Motor neuron (in vitro differentiated cells): ENCODE results near the gene TEX19. TPM values are rescaled to one million over a fixed set of nuclear protein-coding genes. Genes with fewer than 3 reads are reported as not detected.

ENCODE experiments used
- ATAC-seq, 8 experiments: fragments of 200-7000 bp; cut with Tn5 transposase; replicated peaks in 6 of 8; 2 replicates each; pipeline ENCODE4 v1.8.0; 2021; ENCODE audit warnings: mild to moderate bottlenecking in 8 of 8, moderate library complexity in 8 of 8
- H3K27ac ChIP-seq, 2 donors: fragments of 250-450 bp; sonication (Bioruptor Pico); 2 replicates each; pipeline ENCODE4 v1.9.0; 2021; ENCODE audit warnings: antibody characterized with exemption in 2 of 2, mild to moderate bottlenecking in 2 of 2, moderate library complexity in 1 of 2
- H3K4me1 ChIP-seq, 2 donors: fragments of 250-450 bp; sonication (Bioruptor Pico); replicated peaks in 1 of 2; 2 replicates each; pipeline ENCODE4 v1.6.1; 2021; ENCODE audit warnings: antibody characterized with exemption in 2 of 2, mild to moderate bottlenecking in 2 of 2, moderate library complexity in 1 of 2
- H3K4me3 ChIP-seq, 5 donors: fragments of 250-450 bp; sonication (Bioruptor Pico); 2 replicates each; pipeline ENCODE4 v1.9.0; 2021; ENCODE audit warnings: antibody characterized with exemption in 5 of 5, mild to moderate bottlenecking in 5 of 5, moderate library complexity in 4 of 5
- WGBS, 10 experiments: fragments of 450-650 bp; shearing (Covaris generic); methylation state at CpG; one replicate each; pipeline ENCODE4 v1.0.0; 2022; 5-methylcytosine and 5-hydroxymethylcytosine counted together
- in situ Hi-C, 9 experiments: fragments of 400-800 bp; cut with MboI; loops; one replicate each; pipeline ENCODE4 v1.15.0; 2021; ENCODE audit warnings: low sequenced_read_pairs in 9 of 9, low pct_unique_long_range_greater_than_20kb in 2 of 9; ENCODE audit not compliant: unreplicated experiment in 9 of 9
- total RNA-seq, 8 experiments: library from RNA; unstranded; fragments of 300-600 nt; gene quantifications; 2 replicates each; pipeline versions ENCODE4 v1.2.3 to v1.2.4, GENCODE V29; 2022

Gene TEX19, protein sequence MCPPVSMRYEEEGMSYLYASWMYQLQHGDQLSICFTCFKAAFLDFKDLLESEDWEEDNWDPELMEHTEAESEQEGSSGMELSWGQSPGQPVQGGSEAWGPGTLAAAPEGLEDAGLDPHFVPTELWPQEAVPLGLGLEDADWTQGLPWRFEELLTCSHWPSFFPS
- under 1 TPM in 5 of 8 experiments, not detected in 3; 0.14 to 0.63 (median 0.25) TPM for total RNA-seq

DNA sequence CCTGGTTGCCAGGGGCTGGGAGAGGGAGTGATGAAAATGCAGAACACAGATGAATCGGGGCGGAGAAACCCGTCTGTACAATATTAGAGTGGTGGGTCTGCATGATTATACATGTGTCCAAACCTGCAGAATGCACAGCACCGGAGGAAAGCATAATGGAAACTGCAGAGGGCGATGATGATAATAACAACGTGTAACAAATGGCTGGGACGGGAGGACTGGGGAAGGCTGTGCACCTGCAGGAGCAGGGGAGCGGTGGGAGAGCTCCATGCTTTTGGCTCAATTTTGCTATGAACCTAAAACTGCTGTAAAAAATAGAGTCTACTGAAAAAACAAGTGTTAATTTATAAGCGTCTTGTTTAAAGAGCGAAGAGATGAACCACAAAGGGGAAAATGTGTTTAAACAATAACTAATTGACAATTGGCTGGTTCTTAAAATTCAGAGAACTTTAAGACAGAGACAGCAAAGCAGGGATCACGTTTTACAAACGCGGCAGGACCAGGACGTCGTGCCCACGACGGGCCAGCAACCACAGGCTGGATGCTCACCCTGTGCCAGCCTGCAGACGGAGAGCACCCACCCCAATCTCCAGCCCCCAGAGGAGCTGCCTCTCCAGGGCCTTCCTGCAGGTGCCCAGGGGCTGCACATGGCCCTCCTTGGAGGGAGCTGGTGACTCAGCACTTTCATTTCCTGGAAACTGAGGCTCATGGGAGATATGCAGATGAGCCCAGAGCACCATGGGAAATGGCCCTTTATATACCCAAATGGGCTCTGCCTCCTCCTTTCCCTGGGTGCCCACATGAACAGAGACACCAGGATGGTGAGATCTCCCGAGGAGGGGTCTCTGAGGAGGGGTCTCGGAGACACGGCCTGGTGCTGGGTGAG is at the start of gene TEX19:
Gene TEX19 (plus strand): TSS at position 783 of the 886 bp plus-strand sequence. CDS start 2,904 bp downstream, outside the sequence.
- Histone ChIP-seq H3K4me1 (peaks cover 10 to 13% of the 10 kb centered on the region in 2 donors), H3K4me3 (no peak within 1 kb of the TSS), H3K27ac (no peak within 1 kb of the TSS)
- in situ Hi-C loops, result loop anchor here in 2 of 9 experiments (10.0 kb wide), 2 partner anchors 46 to 56 kb away; partner anchors contain the start of genes HEXD (in 1 of the 2) and OGFOD3 (in 1 of the 2)
- peak in 6 of 8 experiments; percentile 51 to 90 (median 62) for ATAC-seq
- 42 to 82% (median 69%) methylated on average over 3 to 17 of the region's 21 CpGs for WGBS, 10 experiments

DNA sequence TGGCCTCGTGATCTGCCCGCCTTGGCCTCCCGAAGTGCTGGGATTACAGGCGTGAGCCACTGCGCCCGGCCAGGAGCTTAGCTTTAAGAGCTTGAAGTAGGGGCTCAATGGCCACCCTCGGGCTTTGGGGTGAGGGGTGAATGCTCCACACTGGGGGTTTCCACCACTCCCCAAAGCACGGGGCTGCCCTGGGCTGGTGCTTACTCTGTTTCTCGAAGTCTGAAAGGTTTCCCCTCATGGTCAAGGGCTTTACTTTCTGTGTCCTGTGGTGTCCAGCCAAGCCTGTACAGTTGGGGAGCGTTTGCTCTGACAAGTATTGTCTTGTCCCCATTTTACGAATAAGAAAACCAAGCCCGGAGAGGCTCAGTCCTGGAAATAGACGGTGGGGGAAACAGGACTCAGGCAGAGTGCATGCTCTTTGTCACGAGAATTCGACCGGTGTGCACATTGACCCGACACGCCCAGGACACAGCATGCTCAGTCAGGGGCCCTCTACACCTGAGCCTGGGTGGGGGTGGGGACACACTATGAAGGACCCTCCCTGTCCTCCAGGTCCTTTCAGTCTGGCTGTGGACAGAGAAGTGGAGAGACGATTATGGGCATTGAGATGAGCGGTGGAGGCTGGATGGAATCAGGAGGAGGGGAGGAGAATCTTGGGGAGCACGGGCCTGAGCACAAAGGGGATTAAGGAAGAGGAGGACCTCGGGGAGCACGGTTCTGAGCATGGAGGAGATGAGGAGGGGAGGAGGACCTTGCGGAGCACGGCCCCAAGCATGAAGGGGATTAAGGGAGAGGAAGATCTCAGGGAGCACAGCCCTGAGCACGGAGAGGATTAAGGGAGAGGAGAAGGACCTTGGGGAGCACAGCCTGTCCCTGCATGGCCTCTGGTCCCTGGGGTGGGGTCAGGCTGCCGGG is 49.1 kb upstream of the TEX19 start:
- in situ Hi-C loops, result no loop called here
- no peak overlapping the region for H3K4me3 ChIP-seq
- no peak for ATAC-seq
- peaks cover 12 to 17% of the 10 kb centered on the region in 2 donors for H3K4me1 ChIP-seq
- WGBS, 10 experiments, result 53 to 80% (median 72%) methylated on average over 5 to 15 of the region's 27 CpGs; no CpG with 5 or more reads in 3 of the 10 experiments
- no peak overlapping the region for H3K27ac ChIP-seq

DNA sequence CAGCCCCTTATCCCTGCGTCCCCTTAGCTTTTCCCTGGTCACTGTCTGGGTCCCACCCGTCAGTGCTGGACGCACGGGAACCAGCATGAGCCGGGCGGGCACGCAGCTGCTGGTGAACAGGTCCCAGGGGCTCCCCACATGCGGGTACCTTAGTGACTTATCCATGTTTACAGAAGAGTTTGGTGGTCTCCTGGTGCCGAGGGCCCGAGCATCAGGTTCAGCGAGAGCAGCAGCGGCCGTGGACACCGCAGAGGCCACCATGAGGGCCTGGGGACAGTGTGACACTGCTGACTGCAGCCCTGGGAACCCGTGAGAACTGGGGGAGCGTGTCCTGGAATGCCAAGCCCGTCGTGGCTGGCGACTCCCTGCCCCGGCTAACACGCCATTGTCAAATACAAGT is 48.2 kb upstream of the TEX19 start:
- 60 to 100% (median 80%) methylated on average over 1 to 21 of the region's 21 CpGs; no CpG with 5 or more reads in 3 of the 10 experiments for WGBS, 10 experiments
- in situ Hi-C loops, result no loop called here
- peaks cover 14 to 15% of the 10 kb centered on the region in 2 donors for H3K4me1 ChIP-seq
- ATAC-seq, result no peak
- H3K27ac ChIP-seq, result no peak overlapping the region
- no peak overlapping the region for H3K4me3 ChIP-seq

DNA sequence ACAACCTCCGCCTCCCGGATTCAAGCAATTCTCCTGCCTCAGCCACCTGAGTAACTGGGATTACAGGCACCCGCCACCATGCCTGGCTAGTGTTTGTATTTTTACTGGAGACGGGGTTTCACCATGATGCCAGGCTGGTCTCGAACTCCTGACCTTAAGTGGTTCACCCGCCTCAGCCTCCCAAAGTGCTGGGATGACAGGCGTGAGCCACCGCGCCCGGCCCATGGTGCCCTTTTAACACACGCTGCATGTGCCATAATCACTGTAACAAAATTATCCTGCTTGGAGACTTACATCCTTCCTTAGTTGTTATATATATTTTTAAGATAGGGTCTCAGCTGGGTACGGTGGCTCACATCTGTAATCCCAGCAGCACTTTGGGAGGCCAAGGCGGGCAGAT is 47.1 kb upstream of the TEX19 start:
- in situ Hi-C loops, result no loop called here
- ATAC-seq, result no peak
- 20 to 100% (median 85%) methylated on average over 1 to 10 of the region's 13 CpGs; no CpG with 5 or more reads in 4 of the 10 experiments for WGBS, 10 experiments
- Histone ChIP-seq H3K4me3 (no peak overlapping the region), H3K4me1 (peaks cover 25% of the 10 kb centered on the region in 2 donors), H3K27ac (no peak overlapping the region)

DNA sequence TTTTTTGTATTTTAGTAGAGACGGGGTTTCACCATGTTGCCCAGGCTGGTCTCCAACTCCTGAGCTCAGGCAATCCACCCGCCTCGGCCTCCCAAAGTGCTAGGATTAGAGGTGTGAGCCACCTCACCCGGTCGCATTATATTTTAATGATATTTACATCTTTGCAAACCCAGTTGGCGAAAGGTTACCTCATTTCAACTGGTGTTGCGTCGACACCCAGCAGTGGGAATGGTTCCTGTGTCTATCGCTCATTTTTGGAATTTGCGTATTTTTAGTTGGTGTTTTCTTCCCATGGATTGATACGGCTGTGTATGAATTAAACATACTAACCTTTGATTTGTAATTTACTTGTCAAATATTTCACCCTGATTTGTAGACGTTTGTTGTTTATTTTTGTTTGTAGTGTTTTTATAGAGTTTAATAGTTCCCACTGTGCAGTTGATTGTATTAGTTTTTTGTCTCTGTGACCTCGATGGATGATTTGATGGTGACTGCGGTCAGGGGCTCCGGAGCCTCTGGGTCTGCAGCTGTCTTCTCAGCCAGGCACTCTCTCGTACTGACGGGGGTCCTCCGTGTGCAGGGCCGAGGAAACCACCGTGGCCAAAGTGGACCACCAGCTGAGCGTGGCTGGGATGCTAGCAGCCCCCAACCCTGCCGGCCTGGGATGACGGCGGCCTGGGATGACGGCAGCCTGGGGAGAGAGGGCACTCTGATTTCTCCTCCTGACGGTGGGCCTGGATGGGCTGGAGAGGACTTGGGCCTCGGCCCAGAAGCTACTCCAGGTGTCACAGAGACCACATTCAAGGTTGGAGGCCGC is 45.6 kb upstream of the TEX19 start:
- Histone ChIP-seq H3K27ac (no peak overlapping the region), H3K4me3 (no peak overlapping the region), H3K4me1 (peaks cover 29 to 32% of the 10 kb centered on the region in 2 donors)
- WGBS, 10 experiments, result 53 to 100% (median 88%) methylated on average over 5 to 15 of the region's 28 CpGs
- no peak for ATAC-seq
- in situ Hi-C loops, result no loop called here

DNA sequence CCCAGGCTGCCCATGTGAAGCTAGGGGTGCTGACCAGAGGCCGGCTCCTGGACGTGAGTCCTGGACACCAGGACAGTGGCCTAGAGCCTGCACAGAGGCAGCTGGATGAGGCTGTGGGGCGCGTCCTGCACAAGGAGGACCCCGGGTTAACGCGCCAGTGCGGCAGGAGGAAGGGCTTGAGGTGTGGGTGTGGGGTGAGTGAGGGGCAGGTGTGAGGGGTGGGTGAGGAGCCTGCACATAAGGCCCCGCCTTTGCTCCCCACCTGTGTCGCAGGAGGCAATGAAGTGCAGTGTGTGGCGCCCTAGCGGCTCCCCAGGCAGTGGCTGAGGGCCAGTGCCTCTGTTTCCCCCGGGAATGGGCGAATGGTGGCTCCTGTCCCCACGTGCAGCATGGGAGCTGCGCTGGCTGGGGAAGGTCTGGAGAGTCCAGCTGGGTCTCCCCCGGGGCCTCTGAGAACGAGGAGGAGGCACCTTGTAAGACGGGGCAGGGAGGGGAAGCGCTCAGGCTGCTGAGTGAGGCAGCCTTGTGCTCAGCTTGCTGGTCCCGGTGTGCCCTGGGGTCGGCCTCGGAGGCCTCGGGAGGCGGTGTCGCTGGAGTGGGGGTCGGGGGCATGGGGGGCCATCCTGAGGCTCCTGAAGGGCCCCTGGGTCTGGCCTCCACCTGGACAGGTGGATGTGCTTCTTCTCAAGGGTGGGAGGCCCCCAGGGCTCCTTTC is 44.9 kb upstream of the TEX19 start:
- no peak for ATAC-seq
- WGBS, 10 experiments, result 80 to 100% (median 100%) methylated on average over 2 to 5 of the region's 27 CpGs; no CpG with 5 or more reads in 7 of the 10 experiments
- peak overlapping the region in 1 of 2 donors; percentile 4 for H3K27ac ChIP-seq
- in situ Hi-C loops, result no loop called here
- peaks cover 29 to 32% of the 10 kb centered on the region in 2 donors for H3K4me1 ChIP-seq
- H3K4me3 ChIP-seq, result no peak overlapping the region

DNA sequence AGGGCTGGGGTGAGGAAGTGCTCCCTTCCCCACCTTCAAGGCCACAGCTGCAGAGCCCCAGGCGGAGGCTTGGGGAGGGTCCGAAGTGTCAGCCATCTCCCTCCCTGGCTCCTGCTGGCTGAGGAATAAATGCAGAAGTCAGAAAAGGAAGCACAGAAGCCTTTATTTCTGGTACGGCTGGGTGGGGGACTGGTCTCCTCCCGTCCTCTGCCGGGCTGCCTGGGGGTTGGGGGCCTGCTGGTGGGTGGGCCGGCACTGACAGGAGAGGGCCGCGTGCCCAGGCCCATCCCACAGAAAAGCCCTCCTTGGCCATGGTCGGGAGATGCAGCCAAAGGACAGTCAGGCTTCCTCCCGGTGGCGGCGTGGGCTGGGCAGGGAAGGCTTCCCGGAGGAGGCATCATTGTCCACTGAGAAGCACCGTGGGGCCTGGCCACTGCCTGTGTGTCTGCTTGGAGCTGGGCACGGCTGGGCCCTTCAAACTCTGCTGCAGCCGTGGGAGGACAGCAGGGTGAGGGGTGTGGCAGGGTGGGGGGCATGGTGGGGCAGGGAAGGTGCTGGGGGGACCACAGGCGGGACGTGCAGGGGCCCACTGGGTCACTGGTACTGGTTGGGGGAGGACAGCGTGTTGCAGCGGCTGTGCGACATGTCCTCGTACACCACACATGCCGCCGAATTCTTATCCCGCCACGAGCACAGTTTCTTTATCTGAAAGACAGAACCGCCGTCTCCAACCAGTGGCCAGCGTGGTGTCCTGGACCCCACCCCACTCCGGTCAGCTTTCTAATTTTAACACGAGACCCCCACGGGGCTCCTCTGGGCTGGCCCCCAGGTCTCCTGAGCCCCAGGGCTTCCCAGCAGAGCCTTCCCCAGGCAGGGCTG is 44.1 kb upstream of the TEX19 start:
- H3K4me3 ChIP-seq, result no peak overlapping the region
- peaks cover 29 to 32% of the 10 kb centered on the region in 2 donors for H3K4me1 ChIP-seq
- peak overlapping the region; percentile 7 to 34 for H3K27ac ChIP-seq
- in situ Hi-C loops, result no loop called here
- ATAC-seq, result peak in 3 of 8 experiments; percentile 1 to 14 (median 1)
- 73% methylated on average over 4 of the region's 32 CpGs; no CpG with 5 or more reads in 9 of the 10 experiments for WGBS, 10 experiments

DNA sequence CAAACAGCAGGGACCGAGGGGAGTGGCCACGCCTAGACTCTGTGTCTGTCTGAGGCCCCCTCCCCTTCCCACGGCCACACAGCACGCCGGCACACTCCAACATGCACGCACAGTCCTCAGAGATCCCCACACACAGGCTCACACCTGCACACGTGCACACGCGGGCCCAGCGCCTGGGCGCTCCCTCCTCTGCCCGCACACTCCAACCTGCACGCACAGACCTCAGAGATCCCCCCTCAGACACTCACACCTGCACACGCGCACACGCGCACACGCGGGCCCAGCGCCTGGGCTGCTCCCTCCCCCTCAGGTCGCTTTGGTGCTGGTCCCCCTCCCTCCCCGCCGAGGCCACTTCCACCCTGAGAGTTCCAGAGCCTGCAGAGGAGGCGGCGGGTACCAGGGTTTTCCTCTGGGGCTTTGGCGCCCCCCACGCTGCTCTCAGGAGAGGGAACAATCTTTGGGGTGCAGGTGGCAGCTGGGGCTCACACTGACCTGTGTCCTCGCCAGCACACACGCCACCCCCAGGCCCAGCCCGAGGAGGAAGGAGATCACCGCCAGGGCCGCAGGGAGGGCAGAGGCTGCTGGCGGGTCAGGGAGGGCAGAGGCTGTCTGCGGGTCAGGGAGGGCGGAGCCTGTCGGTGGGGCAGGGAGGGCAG is 43.2 kb upstream of the TEX19 start:
- H3K27ac ChIP-seq, result peak overlapping the region; percentile 7 to 34
- H3K4me3 ChIP-seq, result no peak overlapping the region
- in situ Hi-C loops, result no loop called here
- ATAC-seq, result peak in 6 of 8 experiments; percentile 16 to 85 (median 80)
- peaks cover 29 to 32% of the 10 kb centered on the region in 2 donors for H3K4me1 ChIP-seq
- WGBS, 10 experiments, result 11 to 100% (median 65%) methylated on average over 3 to 8 of the region's 36 CpGs; no CpG with 5 or more reads in 7 of the 10 experiments

DNA sequence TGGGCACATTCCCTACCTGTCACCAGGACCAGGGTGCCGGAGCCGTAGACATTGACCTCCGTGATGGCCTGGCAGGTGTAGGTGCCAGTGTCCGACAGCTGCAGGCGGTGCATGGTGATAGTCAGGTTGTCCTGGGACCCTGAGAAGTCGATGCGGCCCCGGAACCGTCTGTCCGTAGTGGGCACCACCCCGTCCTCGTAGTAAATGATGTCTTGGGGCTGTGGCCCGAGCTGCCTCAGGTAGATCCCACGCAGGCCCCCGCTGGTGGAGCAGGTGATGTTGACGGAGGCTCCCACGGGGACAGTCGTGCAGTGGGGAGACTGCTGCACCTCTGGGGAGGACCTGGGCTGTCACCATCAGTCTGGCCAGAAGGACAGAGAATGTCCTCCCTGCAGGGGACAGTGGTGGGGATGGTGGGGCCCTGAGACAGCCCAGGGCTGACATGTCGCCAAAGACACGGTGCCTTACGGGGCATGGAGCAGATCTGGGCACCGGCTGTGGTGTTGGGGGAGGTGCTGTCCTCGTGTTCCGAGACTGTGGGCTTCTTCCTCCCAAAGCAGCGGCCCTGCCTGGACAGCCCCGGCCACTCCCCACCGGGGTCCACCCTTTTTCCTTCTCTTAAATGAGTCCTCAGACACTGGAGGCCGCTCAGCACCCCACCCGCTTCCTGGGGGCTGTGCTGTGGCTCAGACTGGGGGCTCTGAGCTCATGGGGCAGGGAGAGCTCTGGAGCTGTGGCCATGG is 42.2 kb upstream of the TEX19 start:
- in situ Hi-C loops, result no loop called here
- Histone ChIP-seq H3K27ac (no peak overlapping the region), H3K4me3 (no peak overlapping the region), H3K4me1 (peaks cover 29 to 37% of the 10 kb centered on the region in 2 donors)
- ATAC-seq, result peak in 5 of 8 experiments; percentile 1 to 16 (median 3)
- WGBS, 10 experiments, result 28 to 94% (median 81%) methylated on average over 2 to 5 of the region's 29 CpGs; no CpG with 5 or more reads in 6 of the 10 experiments
